ENCODE measurements around the gene BCL2L12. TPM values are rescaled to one million over a fixed set of nuclear protein-coding genes. Genes with fewer than 3 reads are reported as not detected.

Gene BCL2L12
- total and polyA plus RNA-seq, 10 donors, result 7.8 to 36.7 (median 21.7) TPM

DNA sequence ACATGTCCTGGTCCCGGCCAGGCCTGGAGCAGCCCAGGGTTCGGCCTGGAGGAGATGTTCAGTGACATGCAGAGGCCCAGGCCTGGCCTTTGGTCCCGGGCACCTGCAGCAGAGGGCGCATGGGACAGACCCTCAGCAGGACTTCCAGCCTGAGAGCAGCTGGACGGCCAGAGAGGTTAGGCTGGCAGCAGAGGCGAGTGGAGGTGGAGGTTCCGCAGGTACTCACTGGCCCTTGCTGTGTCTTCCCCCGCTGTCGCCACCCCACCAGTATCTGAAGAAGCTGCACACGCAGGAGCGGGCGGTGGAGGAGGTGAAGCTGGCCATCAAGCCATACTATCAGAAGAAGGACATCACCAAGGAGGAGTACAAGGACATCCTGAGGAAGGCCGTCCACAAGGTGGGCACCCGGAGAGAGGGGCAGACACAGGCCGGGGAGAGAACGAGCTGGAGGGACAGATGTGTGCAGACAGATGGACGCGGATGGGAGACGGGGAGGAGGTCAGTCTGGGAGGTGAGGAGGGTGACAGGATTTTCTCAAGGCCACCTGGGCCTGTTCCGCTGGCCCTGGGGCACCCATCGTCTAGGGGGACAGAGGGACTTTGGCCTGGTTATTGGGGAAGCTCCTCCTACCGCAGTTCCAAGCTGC is 8.1 kb upstream of the BCL2L12 start:
- 86 to 96% (median 92%) methylated on average over 17 to 22 of the region's 22 CpGs for WGBS, 5 donors
- H3K27ac ChIP-seq, result no peak overlapping the region
- H3K9me3 ChIP-seq, result no peaks in the 10 kb centered on the region
- no peak for DNase-seq
- TF ChIP-seq POLR2A (IDR thresholded peaks at IDR 0.05), result no peak
- TF ChIP-seq, protein P1, sequence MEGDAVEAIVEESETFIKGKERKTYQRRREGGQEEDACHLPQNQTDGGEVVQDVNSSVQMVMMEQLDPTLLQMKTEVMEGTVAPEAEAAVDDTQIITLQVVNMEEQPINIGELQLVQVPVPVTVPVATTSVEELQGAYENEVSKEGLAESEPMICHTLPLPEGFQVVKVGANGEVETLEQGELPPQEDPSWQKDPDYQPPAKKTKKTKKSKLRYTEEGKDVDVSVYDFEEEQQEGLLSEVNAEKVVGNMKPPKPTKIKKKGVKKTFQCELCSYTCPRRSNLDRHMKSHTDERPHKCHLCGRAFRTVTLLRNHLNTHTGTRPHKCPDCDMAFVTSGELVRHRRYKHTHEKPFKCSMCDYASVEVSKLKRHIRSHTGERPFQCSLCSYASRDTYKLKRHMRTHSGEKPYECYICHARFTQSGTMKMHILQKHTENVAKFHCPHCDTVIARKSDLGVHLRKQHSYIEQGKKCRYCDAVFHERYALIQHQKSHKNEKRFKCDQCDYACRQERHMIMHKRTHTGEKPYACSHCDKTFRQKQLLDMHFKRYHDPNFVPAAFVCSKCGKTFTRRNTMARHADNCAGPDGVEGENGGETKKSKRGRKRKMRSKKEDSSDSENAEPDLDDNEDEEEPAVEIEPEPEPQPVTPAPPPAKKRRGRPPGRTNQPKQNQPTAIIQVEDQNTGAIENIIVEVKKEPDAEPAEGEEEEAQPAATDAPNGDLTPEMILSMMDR (IDR thresholded peaks at IDR 0.05 in 8 of 11, conservative IDR thresholded peaks at IDR 0.05 in 3 of 11), result no peak
- peak in 2 of 3 donors; percentile 30 to 63 for TF ChIP-seq POLR2AphosphoS5 (IDR thresholded peaks at IDR 0.05)
- H3K4me3 ChIP-seq, result no peak overlapping the region
- H3K36me3 ChIP-seq, result peaks cover 4 to 100% (median 96%) of the 10 kb centered on the region in 6 donors
- intact Hi-C loops (cut with DNase I; ENCODE audit: low total_unique reads), result no loop called here
- peaks cover 0 to 39% (median 6%) of the 10 kb centered on the region in 6 donors for H3K4me1 ChIP-seq
- H3K27me3 ChIP-seq (replicated peaks in 1 of 7), result no peaks in the 10 kb centered on the region

- TF ChIP-seq, protein P1 (IDR thresholded peaks at IDR 0.05 in 8 of 11, conservative IDR thresholded peaks at IDR 0.05 in 3 of 11), result no peak
- TF ChIP-seq POLR2AphosphoS5 (IDR thresholded peaks at IDR 0.05), result peak in 1 of 3 donors; percentile 1
- no peak for TF ChIP-seq POLR2A (IDR thresholded peaks at IDR 0.05)
- Histone ChIP-seq H3K27ac (no peak overlapping the region), H3K4me3 (no peak overlapping the region), H3K4me1 (peaks cover under 1 to 44% (median 11%) of the 10 kb centered on the region in 6 donors), H3K9me3 (no peaks in the 10 kb centered on the region), H3K27me3 (replicated peaks in 1 of 7) (no peaks in the 10 kb centered on the region), H3K36me3 (peaks cover 4 to 100% (median 95%) of the 10 kb centered on the region in 6 donors)
- intact Hi-C loops (cut with DNase I; ENCODE audit: low total_unique reads), result no loop called here
- WGBS, 5 donors, result 83 to 94% (median 89%) methylated on average over 7 to 15 of the region's 15 CpGs
- no peak for DNase-seq
Measured at GRCh38 chr19:49658139-49658517, 7.6 kb upstream of the BCL2L12 start.

GRCh38 chr19:49658566-49659442 is 6.9 kb upstream of the BCL2L12 start:
- TF ChIP-seq POLR2AphosphoS5 (IDR thresholded peaks at IDR 0.05), result peak in 2 of 3 donors; percentile 23 to 71
- TF ChIP-seq, protein P1 (IDR thresholded peaks at IDR 0.05 in 8 of 11, conservative IDR thresholded peaks at IDR 0.05 in 3 of 11), result no peak
- Histone ChIP-seq H3K4me1 (peaks cover 7 to 45% (median 16%) of the 10 kb centered on the region in 6 donors), H3K4me3 (no peak overlapping the region), H3K9me3 (no peaks in the 10 kb centered on the region), H3K27me3 (replicated peaks in 1 of 7) (no peaks in the 10 kb centered on the region), H3K27ac (peak overlapping the region in 1 of 8 donors; percentile 18), H3K36me3 (peaks cover 4 to 98% (median 89%) of the 10 kb centered on the region in 6 donors)
- intact Hi-C loops (cut with DNase I; ENCODE audit: low total_unique reads), result no loop called here
- 88 to 97% (median 93%) methylated on average over 9 to 12 of the region's 12 CpGs for WGBS, 5 donors
- DNase-seq, result no peak

All from spleen (tissue), 11 donors.